ENCODE measurements around the gene PLCD1. TPM values are rescaled to one million over a fixed set of nuclear protein-coding genes. Genes with fewer than 3 reads are reported as not detected.

Gene PLCD1
- total and polyA plus RNA-seq, 2 of the 8 experiments (the other 6 are each of a cell fraction or from before 2014, with no cell fraction given), result 15.3 to 19.2 TPM

DNA sequence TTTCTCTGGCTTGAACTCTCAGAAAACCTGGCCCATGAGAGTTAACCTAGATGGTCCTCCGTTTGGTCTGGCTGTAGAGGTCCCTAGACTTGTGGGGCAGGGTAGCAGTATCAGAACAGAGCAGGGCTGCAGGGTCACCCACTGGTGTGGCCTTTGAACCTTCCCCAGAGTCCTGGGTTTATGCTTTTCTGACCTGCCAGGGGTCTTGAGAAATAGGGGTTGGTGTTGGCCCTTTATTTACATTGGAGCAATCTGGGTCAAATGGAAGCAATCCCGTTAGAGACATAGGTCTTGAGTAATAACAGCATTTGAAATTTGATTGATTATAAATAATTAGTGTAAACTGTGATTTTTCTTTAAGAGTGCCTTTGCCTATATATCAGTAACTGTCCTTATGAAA, 33.4 kb upstream of the PLCD1 start (continued):
- no peak for TF ChIP-seq FOSL1 (IDR thresholded peaks at IDR 0.05; ENCODE audit: insufficient read depth, low read depth, low read length)
- no peak for TF ChIP-seq SIX5 (IDR thresholded peaks at IDR 0.05; ENCODE audit: low read depth, low read length)
- TF ChIP-seq KDM1A (IDR thresholded peaks at IDR 0.05; ENCODE audit: borderline replicate concordance, low read length), result no peak
- no peak for TF ChIP-seq RBBP5 (IDR thresholded peaks at IDR 0.05; ENCODE audit: borderline replicate concordance, low read depth, low read length)
